ENCODE measurements around the gene SCARB1.
A peak's percentile ranks its signal among the peaks of the same experiment; 100 is the strongest.

The SCARB1 gene

GRCh38 chr12:124864326-124864752 is 675 bp upstream of the SCARB1 start:
- DNase-seq (ENCODE audit: low read depth), result no peak

GRCh38 chr12:124862768-124863415 is 772 bp downstream of the SCARB1 start:
- DNase-seq (ENCODE audit: low read depth), result no peak

GRCh38 chr12:124861898-124862676 is 1.6 kb downstream of the SCARB1 start:
- no peak for DNase-seq (ENCODE audit: low read depth)

- peak; percentile 65 for DNase-seq (ENCODE audit: low read depth)
Observed at GRCh38 chr12:124861492-124861891, 2.2 kb downstream of the SCARB1 start.

- no peak for DNase-seq (ENCODE audit: low read depth)
Observed at GRCh38 chr12:124857921-124858461, 5.7 kb downstream of the SCARB1 start.

- no peak for DNase-seq (ENCODE audit: low read depth)
Observed at GRCh38 chr12:124856842-124857178, 6.9 kb downstream of the SCARB1 start.

GRCh38 chr12:124856132-124856841 is 7.4 kb downstream of the SCARB1 start:
- DNase-seq (ENCODE audit: low read depth), result no peak

GRCh38 chr12:124855275-124855957 is 8.2 kb downstream of the SCARB1 start:
- no peak for DNase-seq (ENCODE audit: low read depth)

GRCh38 chr12:124854637-124855184 is 9.0 kb downstream of the SCARB1 start:
- no peak for DNase-seq (ENCODE audit: low read depth)

- no peak for DNase-seq (ENCODE audit: low read depth)
Observed at GRCh38 chr12:124853781-124854636, 9.7 kb downstream of the SCARB1 start.

GRCh38 chr12:124852911-124853427 is 10.7 kb downstream of the SCARB1 start:
- DNase-seq (ENCODE audit: low read depth), result no peak

- DNase-seq (ENCODE audit: low read depth), result peak; percentile 22
Observed at GRCh38 chr12:124852329-124852831, 11.3 kb downstream of the SCARB1 start.

- DNase-seq (ENCODE audit: low read depth), result no peak
Observed at GRCh38 chr12:124851342-124851741, 12.3 kb downstream of the SCARB1 start.

- DNase-seq (ENCODE audit: low read depth), result no peak
Observed at GRCh38 chr12:124849382-124849781, 14.3 kb downstream of the SCARB1 start.

- DNase-seq (ENCODE audit: low read depth), result no peak
Observed at GRCh38 chr12:124848621-124849380, 14.9 kb downstream of the SCARB1 start.

GRCh38 chr12:124847113-124848074 is 16.3 kb downstream of the SCARB1 start:
- DNase-seq (ENCODE audit: low read depth), result no peak

- no peak for DNase-seq (ENCODE audit: low read depth)
Observed at GRCh38 chr12:124844411-124845397, 19.0 kb downstream of the SCARB1 start.
